Vagina (tissue), 2 donors: ENCODE measurements around the gene NDUFAF7.
"Not testable (repeated sequence)": the region's sequence is repeated elsewhere in the genome, so short reads cannot be mapped to it uniquely, and the experiment has no call there.

ENCODE experiments used
- CTCF ChIP-seq, 3 experiments: fragments of 450-650 bp in 2 of 3; fragments of 200-600 bp in 1 of 3; sonication (generic) in 1 of 3; IDR thresholded peaks; one replicate each; pipeline ENCODE4 v1.5.1; 2017 to 2019; ENCODE audit warnings: antibody characterized with exemption in 3 of 3, mild to moderate bottlenecking in 2 of 3, moderate library complexity in 2 of 3
- POLR2A ChIP-seq, 2 donors: fragments of 450-650 bp; IDR thresholded peaks; one replicate each; pipeline ENCODE4 v1.6.1; 2017; ENCODE audit warnings: antibody characterized with exemption in 2 of 2, mild to moderate bottlenecking in 2 of 2, moderate library complexity in 2 of 2
- POLR2AphosphoS5 ChIP-seq, 2 donors: sonication (generic); formaldehyde crosslinking; IDR thresholded peaks; one replicate each; pipeline ENCODE4 v1.9.0; 2017; ENCODE audit warnings: antibody characterized with exemption in 2 of 2, mild to moderate bottlenecking in 2 of 2, low read depth in 1 of 2; ENCODE audit not compliant: insufficient read depth in 1 of 2

- TF ChIP-seq CTCF (IDR thresholded peaks at IDR 0.05); POLR2AphosphoS5 (IDR thresholded peaks at IDR 0.05; ENCODE audit: insufficient read depth in 1 of 2, low read depth in 1 of 2); POLR2A (IDR thresholded peaks at IDR 0.05): not testable (repeated sequence)
Measured at GRCh38 chr2:37206760-37207159, 24.7 kb upstream of the NDUFAF7 start.
